ENCODE data around the gene GJB5.
"Not testable (repeated sequence)": the region's sequence is repeated elsewhere in the genome, so short reads cannot be mapped to it uniquely, and the experiment has no call there.

The GJB5 gene

DNA sequence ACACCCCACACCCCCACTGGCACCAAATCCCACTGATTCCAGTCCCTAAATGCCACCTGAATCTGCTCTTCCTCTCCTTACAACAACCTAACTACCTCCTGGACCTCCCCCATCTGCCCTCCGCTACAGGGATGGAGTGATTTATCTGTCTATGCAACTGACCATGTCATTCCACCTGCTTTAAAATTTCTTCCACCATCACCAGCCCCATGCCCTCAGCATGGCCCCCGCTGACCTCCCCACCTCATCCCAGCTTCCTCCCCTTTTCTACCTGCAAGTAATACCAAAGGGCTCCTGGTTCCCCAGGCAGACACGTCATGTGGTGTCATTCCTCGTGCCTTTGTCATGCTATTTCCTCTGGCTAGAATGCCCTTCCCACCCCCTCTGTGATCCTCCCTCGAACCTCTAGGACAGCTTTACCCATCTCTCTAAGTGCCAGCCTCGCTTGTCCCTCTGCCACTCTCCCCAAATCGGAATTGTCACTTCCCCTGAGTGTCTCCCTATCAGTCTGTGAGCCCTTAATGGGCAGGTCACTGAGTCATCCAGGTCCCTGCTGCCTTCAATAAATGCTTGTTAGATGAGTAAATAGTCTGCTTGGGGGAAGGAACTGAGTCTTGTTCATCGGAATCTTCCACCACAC is 8.4 kb downstream of the GJB5 start:
- no peak overlapping the region for H3K27ac ChIP-seq
- TF ChIP-seq, protein P1, sequence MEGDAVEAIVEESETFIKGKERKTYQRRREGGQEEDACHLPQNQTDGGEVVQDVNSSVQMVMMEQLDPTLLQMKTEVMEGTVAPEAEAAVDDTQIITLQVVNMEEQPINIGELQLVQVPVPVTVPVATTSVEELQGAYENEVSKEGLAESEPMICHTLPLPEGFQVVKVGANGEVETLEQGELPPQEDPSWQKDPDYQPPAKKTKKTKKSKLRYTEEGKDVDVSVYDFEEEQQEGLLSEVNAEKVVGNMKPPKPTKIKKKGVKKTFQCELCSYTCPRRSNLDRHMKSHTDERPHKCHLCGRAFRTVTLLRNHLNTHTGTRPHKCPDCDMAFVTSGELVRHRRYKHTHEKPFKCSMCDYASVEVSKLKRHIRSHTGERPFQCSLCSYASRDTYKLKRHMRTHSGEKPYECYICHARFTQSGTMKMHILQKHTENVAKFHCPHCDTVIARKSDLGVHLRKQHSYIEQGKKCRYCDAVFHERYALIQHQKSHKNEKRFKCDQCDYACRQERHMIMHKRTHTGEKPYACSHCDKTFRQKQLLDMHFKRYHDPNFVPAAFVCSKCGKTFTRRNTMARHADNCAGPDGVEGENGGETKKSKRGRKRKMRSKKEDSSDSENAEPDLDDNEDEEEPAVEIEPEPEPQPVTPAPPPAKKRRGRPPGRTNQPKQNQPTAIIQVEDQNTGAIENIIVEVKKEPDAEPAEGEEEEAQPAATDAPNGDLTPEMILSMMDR (conservative IDR thresholded peaks at IDR 0.05), result no peak

- TF ChIP-seq, protein P1 (conservative IDR thresholded peaks at IDR 0.05), result no peak
- H3K27ac ChIP-seq, result no peak overlapping the region
These were observed 14.0 kb downstream of the GJB5 start for GRCh38 chr1:34768856-34769255.

DNA sequence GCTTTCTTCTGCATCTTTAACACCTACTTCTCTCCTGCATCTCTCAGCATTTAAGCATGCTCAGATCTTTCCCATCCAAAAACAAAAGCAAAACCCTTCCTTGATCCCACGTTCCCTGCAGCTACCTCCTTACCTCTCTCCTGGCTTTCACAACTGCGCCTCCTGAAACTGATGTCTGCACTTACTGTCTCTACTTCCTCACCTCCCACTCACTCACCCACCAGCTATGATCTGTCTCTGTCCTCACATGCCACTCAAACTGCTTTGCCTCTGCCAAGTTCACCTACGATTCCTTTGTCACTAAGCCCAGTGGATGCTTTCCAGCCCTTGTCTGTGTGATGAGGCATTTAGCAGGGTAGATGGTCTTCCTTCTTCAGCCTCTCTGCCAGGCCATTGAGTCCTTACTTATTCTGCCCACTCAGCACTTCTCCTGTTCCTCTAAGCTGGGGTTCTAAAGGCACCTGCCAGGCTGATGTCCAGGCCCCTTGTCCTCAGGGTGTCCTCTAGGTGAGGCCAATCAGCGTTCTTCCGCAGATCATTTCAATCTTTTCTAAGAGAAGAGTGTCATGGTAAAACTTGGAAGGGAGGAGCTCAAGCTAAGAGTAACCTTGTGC is 16.2 kb downstream of the GJB5 start:
- no peak overlapping the region for H3K27ac ChIP-seq
- TF ChIP-seq, protein P1 (conservative IDR thresholded peaks at IDR 0.05), result no peak

DNA sequence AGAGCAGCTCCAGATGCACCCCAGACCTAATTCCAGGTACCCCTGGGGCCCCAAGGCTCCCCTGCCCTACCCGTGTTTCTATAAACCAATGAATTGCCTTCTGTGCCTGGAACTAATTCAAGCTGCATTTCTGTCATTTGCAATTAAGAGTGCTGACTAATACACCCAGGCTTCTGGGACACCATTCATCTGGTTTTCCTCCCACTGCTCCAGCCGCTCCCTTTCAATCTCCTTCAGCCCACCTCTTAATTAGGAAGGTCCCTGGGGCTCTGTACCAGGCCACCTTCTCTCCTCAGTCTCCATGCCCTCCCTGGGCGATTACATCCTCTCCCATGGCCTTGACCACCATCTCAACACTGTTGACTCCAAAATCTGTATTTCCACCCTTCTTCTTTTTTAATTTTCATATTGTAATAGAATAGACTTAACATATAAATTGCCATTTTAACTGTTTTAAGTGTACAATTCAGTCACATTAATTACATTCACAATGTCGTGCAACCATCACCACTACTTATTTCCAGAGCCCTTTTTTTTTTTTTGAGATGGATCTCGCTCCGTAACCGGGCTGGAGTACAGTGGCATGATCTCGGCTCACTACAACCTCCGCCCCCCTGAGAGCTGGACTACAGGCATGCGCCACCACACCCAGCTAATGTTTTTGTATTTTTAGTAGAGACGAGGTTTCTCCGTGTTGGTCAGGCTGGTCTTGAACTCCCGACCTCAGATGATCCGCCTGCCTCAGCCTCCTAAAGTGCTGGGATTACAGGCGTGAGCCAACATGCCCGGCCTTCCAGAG is 16.9 kb downstream of the GJB5 start:
- no peak overlapping the region for H3K27ac ChIP-seq
- TF ChIP-seq, protein P1 (conservative IDR thresholded peaks at IDR 0.05), result no peak

GRCh38 chr1:34773114-34773513 is 18.3 kb downstream of the GJB5 start:
- not testable (repeated sequence) for H3K27ac ChIP-seq

- TF ChIP-seq, protein P1 (conservative IDR thresholded peaks at IDR 0.05), result no peak
- no peak overlapping the region for H3K27ac ChIP-seq
These were observed 20.1 kb downstream of the GJB5 start for GRCh38 chr1:34774957-34775356.

GRCh38 chr1:34776911-34777310 is 22.1 kb downstream of the GJB5 start:
- TF ChIP-seq, protein P1 (conservative IDR thresholded peaks at IDR 0.05), result no peak
- H3K27ac ChIP-seq, result no peak overlapping the region

Measured in VCaP (cell line).